22Rv1 (cell line): Measurements from ENCODE around the gene PNPLA7.
"Not testable (repeated sequence)": the region's sequence is repeated elsewhere in the genome, so short reads cannot be mapped to it uniquely, and the experiment has no call there.

Source experiments
- H3K27ac ChIP-seq: fragments of 450-650 bp; 2 replicates; pipeline ENCODE4 v1.5.1; 2017
- CTCF ChIP-seq: fragments of 450-650 bp; IDR thresholded peaks from 2 replicates; pipeline ENCODE4 v1.5.1; 2017; ENCODE audit warnings: mild to moderate bottlenecking
- ZFX ChIP-seq: fragments of 450-650 bp; IDR thresholded peaks from 2 replicates; pipeline ENCODE4 v1.6.1; 2017; ENCODE audit warnings: antibody characterized with exemption, borderline replicate concordance

Gene PNPLA7

GRCh38 chr9:137475666-137476065, 74.5 kb downstream of the PNPLA7 start:
- TF ChIP-seq CTCF (no peak), ZFX (no peak)
- no peak overlapping the region for H3K27ac ChIP-seq

- TF ChIP-seq ZFX, result no peak
- TF ChIP-seq CTCF, result no peak
- no peak overlapping the region for H3K27ac ChIP-seq
These were observed 75.9 kb downstream of the PNPLA7 start for GRCh38 chr9:137474271-137474670.

GRCh38 chr9:137470785-137471184, 79.4 kb downstream of the PNPLA7 start:
- no peak for TF ChIP-seq CTCF
- TF ChIP-seq ZFX, result no peak

GRCh38 chr9:137467896-137468295, 82.3 kb downstream of the PNPLA7 start:
- no peak overlapping the region for H3K27ac ChIP-seq
- TF ChIP-seq ZFX (no peak), CTCF (no peak)

More at GRCh38 chr9:137470785-137471184, 79.4 kb downstream of the PNPLA7 start:
- H3K27ac ChIP-seq, result no peak overlapping the region

GRCh38 chr9:137467161-137467581, 83.0 kb downstream of the PNPLA7 start:
- TF ChIP-seq CTCF, result no peak
- TF ChIP-seq ZFX, result no peak
- H3K27ac ChIP-seq, result no peak overlapping the region

GRCh38 chr9:137466389-137467085, 83.7 kb downstream of the PNPLA7 start:
- not testable (repeated sequence) for H3K27ac ChIP-seq

GRCh38 chr9:137465720-137466388, 84.3 kb downstream of the PNPLA7 start:
- H3K27ac ChIP-seq, result no peak overlapping the region
- TF ChIP-seq ZFX (no peak), CTCF (no peak)
